ENCODE results near the gene ATP8B4.

The ATP8B4 gene

GRCh38 chr15:49883121-49883520 lies 235.9 kb downstream of the ATP8B4 start:
- no peak for TF ChIP-seq CTCF (IDR thresholded peaks at IDR 0.05; ENCODE audit: poor library complexity, severe bottlenecking)
- Histone ChIP-seq H3K36me3 (ENCODE audit: low read depth) (no peaks in the 10 kb centered on the region), H3K27ac (ENCODE audit: poor library complexity, severe bottlenecking) (no peak overlapping the region), H3K4me1 (ENCODE audit: insufficient read depth, poor library complexity, severe bottlenecking) (no peaks in the 10 kb centered on the region), H3K9me3 (ENCODE audit: severe bottlenecking) (no peaks in the 10 kb centered on the region), H3K27me3 (ENCODE audit: insufficient read depth, poor library complexity, severe bottlenecking) (no peaks in the 10 kb centered on the region), H3K4me3 (ENCODE audit: severe bottlenecking) (no peak overlapping the region)
- no peak for DNase-seq (ENCODE audit: low spot score)
- no peak for ATAC-seq (ENCODE audit: low read depth)

DNA sequence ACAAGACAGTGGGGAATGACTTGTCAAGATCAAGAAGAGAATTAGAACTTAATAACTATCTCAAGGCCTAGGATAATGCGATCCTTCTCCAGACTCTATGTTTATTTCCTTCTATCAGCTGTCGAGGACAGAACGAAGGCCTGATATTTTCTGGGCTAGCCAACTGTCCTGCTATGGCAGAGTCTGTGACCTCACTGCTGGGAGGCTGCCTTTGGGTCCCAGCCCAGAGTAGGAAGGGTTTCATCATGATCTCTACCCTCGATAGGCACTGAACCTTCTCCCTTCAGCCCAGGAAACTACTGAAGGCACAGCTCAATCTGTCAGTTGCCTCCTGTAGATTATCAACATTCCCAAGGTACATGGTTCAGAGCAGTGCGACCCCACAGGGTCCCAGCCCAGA lies 237.2 kb downstream of the ATP8B4 start:
- no peaks in the 10 kb centered on the region for H3K4me1 ChIP-seq (ENCODE audit: insufficient read depth, poor library complexity, severe bottlenecking)
- DNase-seq (ENCODE audit: low spot score): no peak
- no peak overlapping the region for H3K4me3 ChIP-seq (ENCODE audit: severe bottlenecking)
- TF ChIP-seq CTCF (IDR thresholded peaks at IDR 0.05; ENCODE audit: poor library complexity, severe bottlenecking): no peak
- no peak overlapping the region for H3K27ac ChIP-seq (ENCODE audit: poor library complexity, severe bottlenecking)
- ATAC-seq (ENCODE audit: low read depth): no peak
- no peaks in the 10 kb centered on the region for H3K9me3 ChIP-seq (ENCODE audit: severe bottlenecking)
- no peaks in the 10 kb centered on the region for H3K27me3 ChIP-seq (ENCODE audit: insufficient read depth, poor library complexity, severe bottlenecking)
- no peaks in the 10 kb centered on the region for H3K36me3 ChIP-seq (ENCODE audit: low read depth)

GRCh38 chr15:49881433-49881832 lies 237.6 kb downstream of the ATP8B4 start:
- DNase-seq (ENCODE audit: low spot score) (no peak), ATAC-seq (ENCODE audit: low read depth) (no peak)
- Histone ChIP-seq H3K9me3 (ENCODE audit: severe bottlenecking) (no peaks in the 10 kb centered on the region), H3K4me3 (ENCODE audit: severe bottlenecking) (no peak overlapping the region), H3K4me1 (ENCODE audit: insufficient read depth, poor library complexity, severe bottlenecking) (no peaks in the 10 kb centered on the region), H3K36me3 (ENCODE audit: low read depth) (no peaks in the 10 kb centered on the region), H3K27ac (ENCODE audit: poor library complexity, severe bottlenecking) (no peak overlapping the region), H3K27me3 (ENCODE audit: insufficient read depth, poor library complexity, severe bottlenecking) (no peaks in the 10 kb centered on the region)
- TF ChIP-seq CTCF (IDR thresholded peaks at IDR 0.05; ENCODE audit: poor library complexity, severe bottlenecking): no peak

DNA sequence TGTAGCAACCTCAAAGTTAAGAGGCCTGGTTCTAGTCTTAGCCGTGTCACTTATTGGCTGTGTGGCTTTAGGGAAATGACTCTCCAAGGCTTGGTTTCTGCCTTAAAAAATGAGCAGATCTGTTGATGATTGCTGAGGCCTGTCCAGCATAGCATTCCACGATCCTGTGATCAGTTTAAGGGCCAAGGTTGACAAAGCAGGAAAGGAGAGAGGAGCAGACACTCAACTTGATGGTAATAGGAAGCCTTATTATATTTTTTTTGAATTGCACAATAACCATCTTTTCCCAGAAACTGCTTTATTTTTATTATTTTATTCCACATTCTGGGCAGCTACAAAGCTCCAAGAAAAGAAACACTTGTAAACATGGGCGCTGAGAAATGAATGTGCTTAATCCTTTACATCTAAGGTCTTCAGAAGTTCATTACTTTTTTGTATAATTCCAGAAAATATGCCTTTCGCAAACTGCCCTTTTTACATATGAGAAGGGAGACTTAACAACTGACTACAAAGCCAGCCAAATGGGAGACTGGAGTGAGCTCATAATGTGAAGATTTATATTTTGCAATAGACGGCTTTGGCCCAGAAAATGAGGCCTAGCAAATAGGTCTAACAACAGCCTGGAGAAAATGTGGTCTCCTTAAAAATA lies 241.0 kb downstream of the ATP8B4 start:
- Histone ChIP-seq H3K27me3 (ENCODE audit: insufficient read depth, poor library complexity, severe bottlenecking) (no peaks in the 10 kb centered on the region), H3K36me3 (ENCODE audit: low read depth) (no peaks in the 10 kb centered on the region), H3K27ac (ENCODE audit: poor library complexity, severe bottlenecking) (no peak overlapping the region), H3K4me3 (ENCODE audit: severe bottlenecking) (no peak overlapping the region), H3K9me3 (ENCODE audit: severe bottlenecking) (no peaks in the 10 kb centered on the region), H3K4me1 (ENCODE audit: insufficient read depth, poor library complexity, severe bottlenecking) (no peaks in the 10 kb centered on the region)
- DNase-seq (ENCODE audit: low spot score) (no peak), ATAC-seq (ENCODE audit: low read depth) (no peak)
- TF ChIP-seq CTCF (IDR thresholded peaks at IDR 0.05; ENCODE audit: poor library complexity, severe bottlenecking): no peak

- no peaks in the 10 kb centered on the region for H3K4me1 ChIP-seq (ENCODE audit: insufficient read depth, poor library complexity, severe bottlenecking)
- ATAC-seq (ENCODE audit: low read depth) (no peak), DNase-seq (ENCODE audit: low spot score) (no peak)
- H3K27me3 ChIP-seq (ENCODE audit: insufficient read depth, poor library complexity, severe bottlenecking): no peaks in the 10 kb centered on the region
- TF ChIP-seq CTCF (IDR thresholded peaks at IDR 0.05; ENCODE audit: poor library complexity, severe bottlenecking): no peak
- H3K27ac ChIP-seq (ENCODE audit: poor library complexity, severe bottlenecking): no peak overlapping the region
- H3K4me3 ChIP-seq (ENCODE audit: severe bottlenecking): no peak overlapping the region
- H3K9me3 ChIP-seq (ENCODE audit: severe bottlenecking): no peaks in the 10 kb centered on the region
- H3K36me3 ChIP-seq (ENCODE audit: low read depth): no peaks in the 10 kb centered on the region
These were observed 241.7 kb downstream of the ATP8B4 start for GRCh38 chr15:49877117-49877872.
